GM21825 (cell line): Measurements from ENCODE around the gene TVP23B.
A peak's percentile ranks its signal among the peaks of the same experiment; 100 is the strongest.
"Not testable (repeated sequence)": the region's sequence is repeated elsewhere in the genome, so short reads cannot be mapped to it uniquely, and the experiment has no call there.

Source experiments
- ATAC-seq: cut with Tn5 transposase; IDR thresholded peaks from one replicate; pipeline ENCODE4 v1.9.1; 2021; ENCODE audit warnings: mild to moderate bottlenecking, moderate library complexity; ENCODE audit not compliant: unreplicated experiment

Gene TVP23B

DNA sequence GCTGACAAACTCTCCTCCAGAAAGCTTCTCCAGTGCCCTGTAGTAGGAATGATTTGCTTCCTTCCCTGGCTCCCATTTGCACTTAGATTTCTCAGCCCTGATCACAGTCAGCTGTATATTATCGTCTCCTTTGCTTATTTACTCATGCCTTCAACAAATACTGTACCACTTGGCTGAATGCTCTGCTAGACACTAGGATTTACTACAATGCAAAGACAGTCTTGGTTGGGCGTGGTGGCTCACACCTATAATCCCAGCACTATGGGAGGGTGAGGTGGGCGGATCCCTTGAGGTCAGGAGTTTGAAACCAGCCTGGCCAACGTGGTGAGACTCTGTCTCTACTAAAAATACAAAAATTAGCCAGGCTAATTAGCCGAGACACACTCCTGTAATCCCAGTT lies 5.9 kb downstream of the TVP23B start:
- ATAC-seq: not testable (repeated sequence)

DNA sequence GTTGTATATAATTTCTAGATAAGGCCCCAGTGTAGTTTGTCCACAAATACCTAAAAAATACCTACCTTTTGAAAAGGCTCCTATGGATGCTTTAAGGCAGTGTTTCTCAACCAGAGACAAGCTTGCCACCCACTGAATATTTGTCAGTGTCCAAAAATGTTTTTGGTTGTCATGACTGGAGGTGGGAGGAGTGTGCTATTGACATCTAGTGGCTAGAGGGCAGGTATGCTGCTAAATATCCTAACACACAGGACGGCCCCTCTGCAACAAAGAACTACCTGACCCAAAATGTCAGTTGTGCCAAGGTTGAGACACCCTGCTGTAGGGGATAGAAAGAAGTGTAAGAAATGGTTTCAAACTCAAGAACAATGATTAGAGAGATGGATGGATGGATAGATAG lies 10.4 kb downstream of the TVP23B start:
- not testable (repeated sequence) for ATAC-seq

DNA sequence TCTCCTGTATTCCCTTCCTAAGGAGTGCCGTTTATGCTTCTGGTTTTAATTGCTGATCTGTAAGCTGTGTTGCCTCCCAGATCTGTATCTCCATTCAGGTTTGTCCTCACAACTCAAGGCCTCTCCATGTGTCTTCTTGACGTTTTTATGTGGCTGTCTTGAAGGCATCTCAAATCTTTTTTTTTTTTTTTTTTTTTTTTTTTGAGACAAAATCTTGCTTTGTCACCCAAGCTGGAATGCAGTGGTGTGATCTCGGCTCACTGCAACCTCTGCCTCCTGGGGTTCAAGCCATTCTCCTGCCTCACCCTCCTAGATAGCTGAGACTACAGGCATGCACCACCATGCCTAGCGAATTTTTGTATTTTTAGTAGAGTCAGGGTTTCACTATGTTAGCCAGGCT lies 13.9 kb downstream of the TVP23B start:
- ATAC-seq: not testable (repeated sequence)

DNA sequence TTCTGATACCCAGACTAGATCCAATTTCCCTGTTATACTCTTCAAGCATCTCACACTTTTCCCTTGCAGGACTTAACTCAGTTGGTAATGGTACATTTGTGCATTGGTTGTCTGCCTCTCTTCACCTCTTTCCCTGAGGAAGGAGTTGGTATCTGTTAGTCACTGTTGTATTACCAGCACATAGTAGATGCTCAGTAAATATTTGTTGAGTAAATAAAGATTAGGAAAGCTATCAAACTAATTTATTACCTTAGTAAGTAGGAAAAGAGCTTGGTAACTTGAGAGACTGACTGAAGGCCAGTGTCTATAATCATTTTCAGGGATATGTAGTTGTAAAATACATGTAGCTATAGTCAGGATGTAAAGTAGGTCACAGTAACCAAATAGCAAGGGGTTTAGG lies 15.9 kb downstream of the TVP23B start:
- not testable (repeated sequence) for ATAC-seq

DNA sequence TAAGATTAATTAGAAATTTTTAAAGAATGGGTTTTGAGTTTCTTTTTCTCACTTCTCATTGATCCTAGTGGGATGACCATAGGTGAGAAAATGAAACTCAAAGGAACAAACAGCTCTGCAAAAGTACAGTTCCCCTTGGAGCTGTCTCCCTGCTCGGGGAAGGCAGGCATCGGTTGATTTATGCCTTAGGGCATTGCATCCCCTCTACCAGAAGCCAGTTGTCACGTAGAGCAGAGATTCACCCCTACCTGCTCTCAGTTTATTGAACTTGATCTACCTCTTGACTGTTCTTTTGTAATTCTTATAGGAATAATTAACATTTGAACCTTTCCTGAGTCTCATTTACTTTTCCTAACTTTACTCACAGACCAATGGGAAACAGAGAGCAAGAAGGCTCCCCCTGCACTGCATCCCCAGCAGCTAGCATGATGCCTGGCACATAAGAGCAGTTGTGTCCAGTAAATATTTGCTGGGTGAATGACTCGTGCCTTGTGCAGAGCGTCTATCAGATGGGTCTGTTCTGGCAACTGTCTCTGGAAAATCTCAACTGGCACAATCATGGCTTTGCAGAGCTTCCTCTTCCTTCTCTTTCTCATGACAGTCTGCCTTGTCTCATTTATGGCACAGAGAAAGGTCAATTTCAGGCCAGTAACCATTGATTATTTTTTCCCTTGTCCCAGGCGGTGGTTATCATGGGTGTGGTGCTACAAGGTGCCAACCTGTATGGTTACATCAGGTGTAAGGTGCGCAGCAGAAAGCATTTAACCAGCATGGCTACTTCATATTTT lies 22.7 kb downstream of the TVP23B start:
- not testable (repeated sequence) for ATAC-seq

DNA sequence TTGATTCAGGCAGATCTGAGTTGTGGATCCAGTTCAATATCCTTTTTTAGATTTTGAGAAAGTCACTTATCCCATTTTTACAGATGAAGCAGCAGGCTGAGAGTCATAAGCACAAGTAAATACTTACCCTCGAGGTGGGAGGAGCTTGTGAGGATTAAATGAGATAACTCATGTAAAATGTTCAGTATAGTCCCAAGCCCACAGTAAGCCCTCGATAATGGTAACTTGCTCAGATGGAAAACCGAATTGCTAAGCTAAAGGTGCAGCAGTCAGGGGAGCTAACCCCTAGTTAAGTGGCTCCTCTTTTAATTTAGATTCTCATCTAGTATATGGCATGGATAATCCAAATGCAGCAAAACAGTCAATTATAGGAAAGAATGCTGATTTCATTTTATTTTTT lies 34.9 kb downstream of the TVP23B start:
- ATAC-seq: not testable (repeated sequence)

DNA sequence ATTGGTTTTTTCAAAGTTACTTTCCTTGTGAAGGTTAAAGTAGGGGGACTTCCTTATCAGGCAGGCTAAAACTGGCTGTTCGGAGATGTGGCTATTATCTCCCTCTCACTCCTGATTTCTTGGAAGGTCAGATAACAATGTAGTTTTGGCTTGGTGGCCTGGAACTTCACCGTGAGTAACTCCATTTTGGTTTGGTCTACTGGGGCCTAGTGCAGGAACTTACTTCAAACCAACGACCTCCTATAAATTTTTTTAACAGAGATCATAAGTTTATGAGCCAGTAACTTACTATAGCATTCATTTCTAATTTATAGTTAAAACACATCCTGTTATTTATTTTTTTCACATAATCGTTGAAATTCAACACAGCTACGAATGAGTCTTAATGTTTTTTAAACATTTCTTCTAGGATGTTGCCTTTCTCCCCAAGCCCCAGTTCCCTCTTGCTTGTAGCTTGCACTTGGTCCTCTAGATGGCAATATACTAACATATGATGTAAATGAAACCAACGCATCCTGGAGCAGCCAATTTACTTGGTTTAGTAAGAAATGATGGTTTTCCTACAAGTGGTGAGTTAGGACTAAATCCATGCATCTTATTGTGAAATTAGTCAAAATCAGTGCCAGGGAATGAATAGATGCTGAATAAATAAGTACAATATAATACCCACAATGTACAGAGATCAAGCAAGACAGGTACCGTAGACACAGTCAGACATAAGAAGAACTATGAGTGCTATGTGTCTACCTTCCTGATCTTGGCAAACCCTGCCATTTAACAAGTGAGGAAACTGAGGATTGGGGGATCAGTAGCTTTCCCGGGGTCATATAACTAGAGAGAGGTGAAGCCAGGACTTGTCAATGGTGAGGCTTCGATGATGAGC lies 35.7 kb downstream of the TVP23B start:
- ATAC-seq: not testable (repeated sequence)

DNA sequence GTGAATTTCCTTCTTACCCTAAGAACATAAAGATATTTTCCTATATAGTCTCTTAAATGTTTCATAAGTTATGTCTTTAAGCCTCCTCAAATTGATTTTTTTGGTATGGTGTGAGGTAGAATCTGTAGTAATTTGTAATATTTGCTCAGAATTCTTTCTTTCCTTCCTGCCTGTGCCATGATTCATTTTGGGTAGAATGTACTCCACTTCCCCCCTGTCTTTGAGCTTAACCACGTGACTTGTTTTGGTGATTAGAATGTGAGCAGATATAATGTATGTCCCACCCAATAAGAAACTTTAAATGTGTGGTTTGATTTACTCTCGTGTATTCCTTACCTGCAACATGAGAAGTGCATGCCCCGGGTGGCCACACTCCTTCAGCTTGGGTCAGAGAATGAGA lies 40.4 kb downstream of the TVP23B start:
- not testable (repeated sequence) for ATAC-seq

DNA sequence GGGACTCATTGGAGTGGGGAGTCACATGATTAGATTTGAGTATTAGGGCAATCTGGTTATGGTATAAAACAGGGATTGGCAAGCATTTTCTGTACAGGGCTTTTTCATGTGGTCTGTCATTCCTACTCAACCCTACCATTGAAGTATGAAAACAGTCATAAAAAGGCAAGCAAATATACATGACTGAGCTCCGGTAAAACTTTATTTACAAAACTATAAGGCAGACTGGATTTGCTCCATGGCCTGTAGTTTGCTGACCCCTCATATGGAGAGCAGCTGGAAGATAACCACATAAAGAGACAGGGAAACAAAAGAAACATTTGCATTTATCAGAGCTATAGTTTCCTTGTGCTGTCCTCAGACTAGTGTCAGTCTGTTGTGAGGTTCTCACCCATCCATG lies 46.6 kb downstream of the TVP23B start:
- ATAC-seq: not testable (repeated sequence)

DNA sequence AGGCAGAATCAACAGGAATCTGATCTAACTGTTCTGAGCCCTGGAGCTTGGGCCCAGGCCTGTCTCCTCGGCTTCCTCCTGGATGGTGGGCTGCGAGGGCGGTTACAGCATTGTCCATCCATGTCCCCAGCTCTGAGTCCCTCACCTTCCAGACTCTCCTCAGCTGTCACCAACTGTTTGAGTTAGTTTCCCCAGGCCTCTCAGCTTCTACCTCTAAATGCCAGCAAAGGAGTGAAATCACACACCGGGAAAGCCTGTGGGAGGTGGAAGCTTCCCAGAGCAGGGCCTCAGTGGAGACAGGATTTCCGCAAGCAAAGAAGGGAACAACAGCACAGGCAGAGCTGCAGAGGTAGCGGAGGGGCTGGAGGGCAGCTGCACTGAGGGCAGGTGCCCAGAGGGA lies 67.5 kb downstream of the TVP23B start:
- ATAC-seq: no peak

DNA sequence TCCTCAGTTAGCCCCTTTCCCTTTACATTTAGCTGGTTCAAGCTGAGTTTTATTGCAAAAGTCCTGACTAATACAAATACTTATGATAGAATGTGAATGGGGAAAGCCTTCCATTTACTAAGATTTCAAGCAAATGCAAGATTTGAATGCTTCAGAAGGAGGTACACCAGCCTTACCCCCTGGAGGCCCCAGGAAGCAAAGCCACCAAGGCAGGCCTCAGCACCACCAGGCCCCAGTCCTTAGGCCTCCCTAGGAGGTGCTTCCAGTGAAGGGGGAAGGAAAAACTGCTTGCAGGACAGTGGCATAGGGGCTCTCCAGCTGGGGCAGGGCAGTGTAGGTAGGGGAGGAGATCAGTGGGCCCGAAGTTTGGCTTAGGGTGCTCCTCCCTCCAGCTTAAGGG lies 69.7 kb downstream of the TVP23B start:
- ATAC-seq: no peak

DNA sequence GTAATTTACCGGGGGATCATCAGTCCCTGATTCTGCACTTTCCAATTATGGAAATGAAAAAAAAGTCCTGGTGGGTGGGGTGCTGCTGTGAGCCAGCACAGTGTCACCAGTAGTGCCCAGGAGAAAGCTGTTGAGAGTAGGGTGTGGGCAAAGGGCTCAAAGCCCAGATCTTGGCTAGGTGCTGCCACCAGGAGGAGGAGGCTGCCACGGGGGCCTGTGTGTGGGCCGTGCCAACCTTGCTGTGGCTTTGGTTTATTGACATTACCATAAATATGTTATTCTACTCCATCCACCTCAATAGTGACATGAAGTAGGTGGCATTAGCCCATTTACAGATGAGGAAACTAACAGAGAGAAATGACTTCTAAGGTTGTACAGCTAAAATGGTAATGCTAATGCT lies 70.2 kb downstream of the TVP23B start:
- no peak for ATAC-seq

DNA sequence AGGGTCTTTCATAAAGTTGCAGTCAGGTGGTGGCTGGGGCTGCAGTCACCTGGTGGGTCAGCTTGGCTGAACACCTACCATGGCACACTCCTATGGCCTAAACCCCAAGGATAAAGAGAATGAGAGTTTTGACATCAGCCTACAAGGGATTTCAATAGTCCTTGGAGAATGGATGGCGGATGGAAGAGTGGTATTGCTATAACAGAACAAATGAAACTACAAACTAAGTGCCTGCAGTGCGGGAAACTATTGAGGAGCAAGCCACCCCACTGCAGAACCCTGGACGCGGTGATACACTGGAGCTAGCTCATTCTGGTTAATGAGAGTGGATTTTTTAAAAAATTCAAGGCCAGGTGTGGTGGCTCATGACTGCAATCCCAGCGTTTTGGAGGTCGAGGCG lies 74.0 kb downstream of the TVP23B start:
- no peak for ATAC-seq

DNA sequence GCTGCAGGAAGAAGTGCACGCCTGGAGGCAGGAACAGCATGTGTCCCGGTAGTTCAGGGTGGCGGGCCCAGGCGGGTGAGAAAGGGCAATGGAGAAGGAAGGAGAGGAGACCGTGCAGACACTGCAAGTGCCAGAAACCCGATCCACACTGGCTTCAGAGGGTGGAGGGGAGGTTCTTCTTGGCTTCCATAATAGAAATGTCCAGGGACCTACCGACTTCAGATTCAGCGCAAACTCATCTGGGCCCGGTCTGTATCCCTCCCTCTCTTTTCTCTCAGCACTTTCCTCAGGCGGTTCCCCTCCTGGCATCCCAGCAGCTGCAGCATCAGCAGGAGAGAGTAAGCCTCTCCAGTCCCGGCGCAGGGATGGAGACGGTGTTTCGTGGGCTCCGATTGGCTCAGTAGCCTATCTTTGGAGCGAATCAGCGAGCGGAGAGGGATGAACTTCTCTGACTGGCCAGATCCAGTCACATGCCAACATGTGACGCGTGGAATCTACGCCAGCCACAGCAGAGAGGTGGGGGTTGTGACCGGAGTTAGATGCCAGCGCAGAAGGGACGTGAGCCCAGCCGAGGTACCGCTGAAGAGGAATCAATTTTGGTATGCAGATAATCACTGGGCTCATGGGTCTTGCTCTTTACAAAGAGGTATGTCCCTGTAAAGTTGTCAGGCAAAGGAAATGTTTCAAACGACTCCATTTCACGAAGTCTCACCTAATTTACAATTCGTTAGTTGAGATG lies 75.0 kb downstream of the TVP23B start:
- peak; percentile 65 for ATAC-seq
